ENCODE results near the gene GLRX3.
"Not testable (repeated sequence)": the region's sequence is repeated elsewhere in the genome, so short reads cannot be mapped to it uniquely, and the experiment has no call there.

Gene GLRX3

GRCh38 chr10:130136226-130137089 is at the start of gene GLRX3:
Gene GLRX3 (plus strand): TSS chr10:130136391. CDS start chr10:130136421, 30 bp downstream.
- peak; percentile 69 for DNase-seq

DNA sequence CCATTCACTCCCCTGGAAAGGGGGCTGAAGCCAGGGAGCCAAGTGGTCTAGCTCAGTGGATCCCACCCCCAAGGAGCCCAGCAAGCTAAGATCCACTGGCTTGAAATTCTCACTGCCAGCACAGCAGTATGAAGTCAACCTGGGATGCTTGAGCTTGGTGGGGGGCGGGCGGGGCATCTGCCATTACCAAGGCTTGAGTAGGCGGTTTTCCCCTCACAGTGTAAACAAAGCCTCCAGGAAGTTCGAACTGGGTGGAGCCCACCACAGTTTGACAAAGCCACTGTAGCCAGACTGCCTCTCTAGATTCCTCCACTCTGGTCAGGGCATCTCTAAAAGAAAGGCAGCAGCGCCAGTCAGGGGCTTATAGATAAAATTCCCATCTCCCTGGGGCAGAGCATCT is 45.6 kb upstream of the GLRX3 start:
- not testable (repeated sequence) for DNase-seq

DNA sequence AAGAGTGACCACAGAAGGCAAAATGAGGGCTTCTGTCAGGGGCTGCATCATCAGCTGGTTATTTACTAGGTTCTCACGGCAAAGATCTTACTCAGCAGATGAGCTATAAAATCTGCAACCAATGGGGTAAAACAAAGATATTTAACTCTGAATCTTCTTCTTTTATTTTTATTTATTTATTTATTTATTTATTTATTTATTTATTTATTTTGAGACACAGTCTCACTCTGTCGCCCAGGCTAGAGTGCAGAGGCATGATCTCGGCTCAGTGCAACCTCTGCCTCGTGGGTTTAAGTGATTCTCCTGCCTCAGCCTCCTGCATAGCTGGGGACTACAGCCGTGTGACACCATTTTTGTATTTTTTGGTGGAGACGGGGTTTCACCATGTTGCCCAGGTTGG is 36.8 kb upstream of the GLRX3 start:
- no peak for DNase-seq

DNA sequence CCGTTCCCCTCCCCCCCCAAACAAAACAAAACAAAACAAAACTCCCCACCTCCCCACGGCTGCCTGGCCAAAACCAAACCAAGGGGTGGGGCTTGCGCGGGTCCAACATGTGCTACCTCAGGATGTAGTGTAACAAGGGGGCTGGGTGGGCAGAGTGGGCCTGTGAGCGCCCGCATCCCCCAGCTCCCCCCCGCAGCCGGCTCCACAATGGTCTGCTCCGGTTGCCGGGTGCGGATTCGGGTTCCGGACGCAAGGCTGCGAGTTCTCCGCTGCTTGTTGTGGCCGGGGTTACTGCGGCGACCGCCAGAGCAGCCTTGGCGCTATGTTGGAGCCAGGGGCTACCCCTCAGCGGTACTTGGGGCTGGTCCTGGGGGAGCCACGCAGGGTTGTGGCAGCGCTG is 30.5 kb upstream of the GLRX3 start:
- DNase-seq, result no peak

- not testable (repeated sequence) for DNase-seq
These were observed 28.0 kb upstream of the GLRX3 start for GRCh38 chr10:130108146-130108545.

DNA sequence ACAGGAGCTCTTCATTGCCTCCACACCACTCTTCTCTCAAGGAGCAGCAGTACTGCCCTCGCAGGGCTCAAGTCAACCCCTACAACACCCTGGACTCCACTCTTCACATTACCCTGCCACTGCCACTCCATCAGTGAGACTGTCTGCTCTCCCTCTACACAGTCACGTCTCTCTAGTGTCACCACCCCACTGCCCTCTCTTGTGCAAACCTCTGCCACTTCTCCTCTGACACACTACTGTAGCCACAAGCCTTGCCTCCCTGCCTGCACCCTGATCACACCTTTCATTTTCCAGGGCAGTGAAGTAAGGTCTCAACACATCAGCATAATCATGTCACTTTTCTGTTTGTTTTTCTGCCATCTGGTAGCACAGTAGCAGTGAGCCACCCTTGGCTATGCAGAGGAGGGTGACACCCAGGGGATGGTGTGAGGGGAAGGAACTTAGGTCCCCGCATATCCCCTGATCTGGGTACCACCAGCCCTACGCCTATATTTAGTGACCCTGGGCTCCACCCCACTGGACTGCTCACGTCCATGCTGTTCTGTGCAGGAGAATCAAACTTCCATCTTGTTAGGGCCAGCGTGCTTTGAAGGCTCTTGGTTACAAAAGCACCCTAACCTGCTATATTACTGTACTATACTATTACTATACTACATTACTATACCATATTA is 27.1 kb upstream of the GLRX3 start:
- DNase-seq, result no peak

- peak; percentile 67 for DNase-seq
These were observed 26.4 kb upstream of the GLRX3 start for GRCh38 chr10:130109796-130110245.

- DNase-seq, result peak; percentile 99
These were observed 25.7 kb upstream of the GLRX3 start, which contains the start of gene C10orf143 for GRCh38 chr10:130110246-130111112. Gene C10orf143 (minus strand): TSS chr10:130110830. CDS start chr10:130110772, 58 bp downstream.

DNA sequence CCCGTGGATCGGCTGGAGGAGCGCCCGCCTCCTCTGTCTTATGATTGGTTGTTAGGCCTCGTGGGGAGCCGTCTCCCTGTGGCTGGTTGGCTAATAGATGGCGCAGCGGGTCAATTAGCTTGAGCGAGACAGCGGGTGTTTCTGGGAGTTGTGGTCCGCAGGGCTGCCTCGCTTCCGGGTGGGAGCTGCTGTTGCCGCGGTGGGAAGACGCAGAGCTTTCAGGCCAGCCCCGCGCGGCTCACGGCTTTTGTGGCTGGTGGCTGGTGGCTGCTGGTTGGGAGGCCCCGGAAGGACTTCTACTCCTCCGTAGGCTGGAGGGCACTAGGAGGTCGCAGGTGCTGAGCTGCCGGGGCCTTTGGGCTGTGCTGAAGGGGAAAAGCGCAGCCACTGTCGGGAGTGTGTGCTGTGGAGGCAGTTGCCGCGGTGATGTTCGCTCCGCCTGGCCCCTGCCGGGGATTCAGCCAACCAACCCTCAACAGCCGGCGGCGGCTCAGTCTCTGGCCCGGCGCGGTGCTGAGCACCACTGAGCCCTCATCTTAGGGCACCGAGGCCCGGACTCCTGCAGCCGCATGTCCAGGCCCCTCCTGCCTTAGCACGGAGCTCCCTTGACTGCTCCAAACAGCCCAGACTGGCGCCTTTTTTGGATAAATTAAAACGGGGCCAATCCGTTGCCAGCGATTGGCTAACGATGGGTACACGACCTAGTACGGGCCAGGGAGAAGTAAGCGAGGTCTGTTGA is 24.9 kb upstream of the GLRX3 start:
- peak; percentile 99 for DNase-seq

- DNase-seq, result no peak
These were observed 24.4 kb upstream of the GLRX3 start for GRCh38 chr10:130111852-130112180.

- no peak for DNase-seq
These were observed 23.4 kb upstream of the GLRX3 start for GRCh38 chr10:130112821-130113220.

DNA sequence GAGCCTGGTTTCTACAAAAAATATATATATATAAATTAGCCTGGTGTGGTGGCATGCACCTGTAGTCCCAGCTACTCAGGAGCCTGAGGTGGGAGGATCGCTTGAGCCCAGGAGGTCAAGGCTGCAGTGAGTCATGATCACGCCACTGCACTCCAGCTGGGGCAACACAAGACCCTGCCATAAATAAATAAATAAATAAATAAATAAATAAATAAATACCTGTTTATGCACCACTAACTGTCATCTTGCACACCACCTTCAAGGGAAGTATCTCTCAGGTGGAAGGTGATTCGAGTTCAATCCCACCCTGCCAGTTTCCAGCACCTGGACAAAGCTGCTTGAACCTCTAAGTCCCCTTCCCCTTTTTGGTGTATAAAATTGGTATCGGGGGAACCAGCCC is 19.2 kb upstream of the GLRX3 start:
- DNase-seq, result not testable (repeated sequence)

DNA sequence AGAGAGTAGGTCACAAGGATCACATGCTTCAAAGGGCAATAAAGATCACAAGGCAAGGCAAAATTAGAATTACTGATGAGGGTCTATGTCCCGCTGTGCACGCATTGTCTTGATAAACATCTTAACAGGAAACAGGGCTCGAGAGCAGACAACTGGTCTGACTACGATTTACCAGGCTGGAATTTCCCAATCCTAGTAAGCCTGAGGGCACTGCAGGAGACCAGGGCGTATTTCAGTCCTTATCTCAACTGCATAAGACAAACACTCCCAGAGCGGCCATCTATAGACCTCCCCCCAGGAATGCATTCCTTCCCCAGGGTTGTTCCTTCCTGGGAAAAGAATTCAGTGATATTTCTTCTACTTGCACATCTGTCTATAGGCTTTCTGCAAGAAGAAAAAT is 18.7 kb upstream of the GLRX3 start:
- not testable (repeated sequence) for DNase-seq

DNA sequence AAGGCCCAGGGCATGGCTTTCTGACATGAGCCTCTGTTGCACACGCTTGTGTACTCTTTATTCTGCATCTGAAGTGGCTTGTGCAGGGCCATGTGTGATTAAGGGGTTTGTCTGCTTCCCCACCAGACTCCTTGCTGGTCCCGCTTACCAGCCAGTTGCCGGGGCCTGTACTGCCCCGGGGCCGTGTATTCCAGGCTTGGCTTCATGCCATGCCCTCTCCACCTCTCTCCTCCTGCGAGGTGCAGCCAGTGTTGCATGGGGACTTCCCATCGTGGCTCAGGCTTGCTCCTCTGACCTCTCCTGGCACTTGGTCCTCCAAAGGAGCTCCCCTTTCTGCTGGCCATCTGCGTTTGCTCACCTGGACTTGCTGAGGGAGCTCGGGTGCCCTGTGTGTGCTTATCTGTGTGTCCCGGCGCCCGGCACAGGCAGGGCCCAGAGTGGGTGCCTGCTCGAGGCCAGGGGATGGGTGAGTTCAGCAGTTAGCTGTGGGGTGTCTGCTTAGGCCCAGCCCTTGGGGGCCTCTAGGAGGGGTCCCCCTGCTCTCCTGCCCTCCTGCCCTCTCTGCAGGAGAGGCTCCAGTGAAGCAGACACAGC is 14.6 kb upstream of the GLRX3 start:
- DNase-seq, result no peak

- DNase-seq, result no peak
These were observed 8.7 kb upstream of the GLRX3 start for GRCh38 chr10:130127364-130128061.

DNA sequence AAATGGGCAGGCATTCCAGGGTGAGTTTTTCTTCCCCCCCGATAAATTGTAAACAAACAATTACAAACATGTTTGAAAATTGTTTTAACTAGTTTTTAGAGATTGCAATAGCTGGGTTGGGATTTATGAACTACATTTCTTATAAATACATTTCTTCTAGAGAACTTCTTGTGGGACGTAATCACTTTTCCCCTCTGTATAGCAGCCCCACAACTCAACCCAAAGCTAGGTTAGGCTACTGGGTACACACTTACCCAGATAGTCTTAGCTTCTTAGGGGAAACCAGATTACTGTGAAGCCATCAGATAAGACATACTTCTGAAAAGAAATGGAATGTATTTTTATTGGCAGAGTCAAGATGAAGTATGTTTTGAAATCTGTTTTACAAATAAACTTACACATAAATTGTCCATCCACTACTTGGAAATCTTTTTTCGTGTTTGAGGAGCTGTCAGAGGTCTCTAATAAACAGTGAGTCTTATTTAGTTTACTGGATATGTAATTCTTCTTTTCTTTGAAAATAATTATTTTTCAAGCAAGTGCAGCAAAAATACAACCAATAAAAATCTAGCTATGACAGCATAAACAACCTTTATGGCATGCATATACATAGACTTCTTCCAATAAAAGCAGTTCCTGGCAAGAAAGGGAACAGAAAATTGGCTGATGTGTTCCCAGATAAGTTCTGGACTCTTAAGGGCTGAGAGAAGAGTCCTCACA is 8.0 kb upstream of the GLRX3 start:
- no peak for DNase-seq

GRCh38 chr10:130128922-130129321 is 7.3 kb upstream of the GLRX3 start:
- DNase-seq, result no peak

GRCh38 chr10:130135676-130136225 is 440 bp upstream of the GLRX3 start:
- no peak for DNase-seq

GRCh38 chr10:130137090-130137448 is 878 bp downstream of the GLRX3 start:
- DNase-seq, result no peak

All from KG1 (cell line).